GM12873 (cell line): ENCODE results near the gene LAMB1.

Experiments used
- TF ChIP-seq, protein P1 (sequence below): IDR thresholded peaks from 2 replicates; pipeline ENCODE4 v1.5.1; 2012; ENCODE audit warnings: low read depth, mild to moderate bottlenecking, moderate library complexity, low read length, control low read depth; ENCODE audit not compliant: insufficient read depth; ENCODE audit errors: missing control alignments

The LAMB1 gene

DNA sequence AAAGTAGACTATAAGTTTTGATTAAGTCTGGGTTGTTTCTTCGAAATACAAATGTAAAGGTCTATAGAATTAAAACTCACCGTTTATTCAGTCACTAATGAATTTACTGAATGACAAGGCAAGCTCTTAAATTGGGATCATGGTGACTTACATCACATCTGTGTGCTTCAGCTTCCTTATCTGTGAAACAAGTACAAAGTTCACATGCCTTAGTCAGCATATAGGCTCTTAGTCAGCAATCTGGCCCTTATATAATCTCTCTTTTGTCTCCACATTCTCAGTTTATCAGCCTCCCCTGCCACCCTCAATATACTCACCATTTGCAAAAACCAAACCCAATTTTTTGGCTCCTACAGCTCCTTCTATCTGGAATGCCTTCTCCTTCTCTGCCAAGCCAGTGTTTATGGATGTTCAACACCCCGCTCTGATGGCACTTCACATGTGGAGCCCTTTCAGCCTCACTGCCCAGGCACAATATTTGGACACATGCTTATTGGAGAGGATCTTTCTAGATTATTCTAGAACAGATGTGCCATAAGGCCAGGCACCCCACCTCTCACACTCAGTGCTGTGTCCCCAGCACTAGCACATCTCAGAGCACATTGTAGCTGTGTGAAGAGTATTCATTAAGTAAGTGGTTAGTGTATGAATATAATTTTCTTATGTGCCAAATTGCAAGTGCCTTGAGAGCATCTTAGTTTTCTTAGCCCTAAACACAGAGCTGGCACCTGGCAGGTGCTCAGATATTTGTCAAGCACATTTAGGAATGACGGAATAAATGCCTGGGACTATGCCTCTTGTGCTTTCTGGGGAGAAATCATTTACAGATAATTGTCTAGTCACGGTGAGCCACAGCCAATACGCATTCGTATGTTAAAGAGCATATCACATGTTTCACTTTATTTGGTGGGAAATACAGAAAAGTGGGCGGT lies 9.8 kb upstream of the LAMB1 start:
- TF ChIP-seq, protein P1, sequence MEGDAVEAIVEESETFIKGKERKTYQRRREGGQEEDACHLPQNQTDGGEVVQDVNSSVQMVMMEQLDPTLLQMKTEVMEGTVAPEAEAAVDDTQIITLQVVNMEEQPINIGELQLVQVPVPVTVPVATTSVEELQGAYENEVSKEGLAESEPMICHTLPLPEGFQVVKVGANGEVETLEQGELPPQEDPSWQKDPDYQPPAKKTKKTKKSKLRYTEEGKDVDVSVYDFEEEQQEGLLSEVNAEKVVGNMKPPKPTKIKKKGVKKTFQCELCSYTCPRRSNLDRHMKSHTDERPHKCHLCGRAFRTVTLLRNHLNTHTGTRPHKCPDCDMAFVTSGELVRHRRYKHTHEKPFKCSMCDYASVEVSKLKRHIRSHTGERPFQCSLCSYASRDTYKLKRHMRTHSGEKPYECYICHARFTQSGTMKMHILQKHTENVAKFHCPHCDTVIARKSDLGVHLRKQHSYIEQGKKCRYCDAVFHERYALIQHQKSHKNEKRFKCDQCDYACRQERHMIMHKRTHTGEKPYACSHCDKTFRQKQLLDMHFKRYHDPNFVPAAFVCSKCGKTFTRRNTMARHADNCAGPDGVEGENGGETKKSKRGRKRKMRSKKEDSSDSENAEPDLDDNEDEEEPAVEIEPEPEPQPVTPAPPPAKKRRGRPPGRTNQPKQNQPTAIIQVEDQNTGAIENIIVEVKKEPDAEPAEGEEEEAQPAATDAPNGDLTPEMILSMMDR, result no peak

DNA sequence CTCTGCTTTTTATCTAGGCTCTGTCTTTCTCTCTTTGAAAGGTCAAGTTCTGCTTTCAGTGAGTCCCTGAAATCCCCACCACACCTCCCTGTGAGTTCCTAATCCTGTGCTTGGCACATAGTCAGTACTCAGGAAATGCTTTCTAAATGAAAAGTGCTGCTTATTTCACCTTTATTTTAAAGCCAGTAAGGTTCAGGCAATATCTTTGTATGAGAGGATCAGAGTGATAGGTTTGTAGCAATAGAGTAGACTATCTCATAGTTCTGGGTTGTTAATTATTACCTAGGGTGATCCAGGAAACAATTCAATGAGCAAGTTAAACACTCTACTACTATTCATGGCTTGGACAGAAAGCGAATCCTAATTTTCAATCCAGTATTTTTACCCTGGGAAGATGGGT lies 7.4 kb upstream of the LAMB1 start:
- TF ChIP-seq, protein P1, result no peak

DNA sequence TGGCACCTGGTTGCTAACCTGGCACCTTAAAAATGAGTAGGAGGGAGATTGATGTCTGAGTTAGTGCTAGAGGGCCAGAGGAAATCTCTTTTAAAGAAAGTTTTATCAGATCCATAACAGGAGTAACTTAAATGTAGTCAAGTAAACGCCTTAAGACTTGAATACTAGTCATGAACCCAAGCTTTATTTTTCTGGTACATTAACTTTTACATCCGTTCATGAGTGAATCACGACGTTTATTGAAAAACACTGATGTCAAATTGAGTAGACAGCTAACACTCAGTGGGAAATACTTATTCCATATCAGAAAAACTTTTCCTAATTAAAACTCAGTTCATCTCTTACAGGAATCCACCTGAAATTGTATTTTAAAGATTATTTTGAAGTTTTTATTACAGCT lies 6.9 kb upstream of the LAMB1 start:
- TF ChIP-seq, protein P1, result no peak

DNA sequence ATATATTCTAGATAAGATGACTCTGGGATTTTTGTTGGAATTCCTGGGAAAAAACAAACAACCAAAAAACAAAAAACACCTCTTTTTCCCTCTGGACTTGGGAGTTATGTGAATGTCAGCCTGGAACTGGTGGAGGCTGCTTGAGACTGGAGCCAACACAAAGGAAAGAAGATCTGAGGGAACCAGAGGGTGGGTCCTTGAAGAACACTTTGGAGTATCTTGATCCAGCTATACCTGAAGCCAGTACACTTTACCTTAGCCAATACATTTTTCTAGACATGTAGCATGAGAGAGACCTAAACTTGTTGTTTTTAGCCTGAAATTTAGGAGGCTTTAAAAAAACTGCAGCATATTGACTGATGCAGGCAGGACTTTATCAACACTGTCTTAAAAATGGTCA lies 5.9 kb upstream of the LAMB1 start:
- TF ChIP-seq, protein P1, result no peak

DNA sequence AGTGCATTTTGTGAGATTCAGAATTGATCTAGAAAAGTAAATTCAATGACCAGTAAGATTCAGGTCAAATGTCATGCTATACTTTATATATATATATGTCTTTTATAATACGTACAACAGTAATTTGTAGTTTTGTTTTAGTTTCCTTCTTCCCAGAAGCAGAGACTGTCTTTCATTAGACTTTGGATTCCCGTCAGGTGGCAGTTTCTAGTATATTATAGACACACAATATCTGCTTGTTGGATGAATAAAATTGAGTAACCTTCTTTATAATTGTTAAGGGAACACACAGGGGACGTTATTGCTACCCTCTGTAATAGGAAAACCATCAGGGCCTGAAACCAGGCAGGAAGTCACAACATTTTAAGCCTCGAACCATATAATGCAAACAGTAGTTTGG lies 5.3 kb upstream of the LAMB1 start:
- TF ChIP-seq, protein P1, result no peak

DNA sequence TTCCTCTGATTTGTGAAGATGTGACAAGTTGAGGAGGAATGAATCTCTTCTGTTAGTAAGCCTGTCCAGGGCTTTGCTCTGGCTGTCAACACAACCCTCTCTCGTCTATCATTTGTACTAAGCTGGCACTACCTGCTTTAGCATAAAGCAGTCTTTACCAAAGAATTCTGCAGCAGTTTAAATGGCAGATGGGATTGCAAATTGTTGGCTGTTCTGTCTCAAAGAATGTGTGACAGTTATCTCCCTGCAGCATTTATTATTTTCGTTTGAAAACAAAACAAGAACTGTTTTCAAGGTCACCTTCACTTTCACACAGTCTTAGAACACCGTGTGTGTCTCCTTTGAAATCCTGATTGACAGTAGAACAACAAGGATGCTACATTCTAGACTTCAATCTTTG lies 4.8 kb upstream of the LAMB1 start:
- TF ChIP-seq, protein P1, result no peak

DNA sequence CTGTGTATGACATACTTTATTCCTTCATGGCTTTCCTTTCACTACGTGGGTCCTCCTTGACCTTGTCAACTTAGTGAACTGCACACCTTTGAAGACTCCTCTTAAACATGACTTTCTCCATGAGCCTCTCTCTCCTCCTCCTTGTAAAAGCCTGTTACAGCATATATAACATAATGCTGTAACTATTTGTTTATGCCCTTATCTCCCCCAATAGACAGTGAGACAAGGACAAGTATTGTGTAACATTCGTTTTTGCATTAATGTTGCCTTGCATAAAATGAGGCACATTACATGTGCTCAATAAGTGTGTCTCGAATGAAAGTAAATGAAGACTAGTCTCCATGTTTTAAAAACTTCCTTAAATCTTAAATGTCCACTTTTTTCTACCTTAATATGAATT lies 4.3 kb upstream of the LAMB1 start:
- TF ChIP-seq, protein P1, result no peak
